Thoracic aorta (tissue), 2 donors: ENCODE results near the gene TSKU. TPM values are rescaled to one million over a fixed set of nuclear protein-coding genes. Genes with fewer than 3 reads are reported as not detected.

ENCODE experiments used
- ATAC-seq: fragments of 150-250 bp; one replicate; pipeline ENCODE4 v1.8.0; 2017; ENCODE audit warnings: low read depth; ENCODE audit not compliant: insufficient number of reproducible peaks, low FRiP score
- DNase-seq: peaks from one replicate; pipeline ENCODE4 v3.0.0-alpha.2; 2020; ENCODE audit warnings: low spot score
- H3K27ac ChIP-seq, 2 donors: fragments of 200-600 bp; sonication (generic); 1 replicate in 1 of 2; 2 replicates in 1 of 2; pipeline ENCODE4 v1.5.1; 2016; ENCODE audit warnings: mild to moderate bottlenecking in 2 of 2, moderate library complexity in 2 of 2
- H3K27me3 ChIP-seq: fragments of 200-600 bp; sonication (generic); replicated peaks from 2 replicates; pipeline ENCODE4 v1.6.0; 2016; ENCODE audit warnings: mild to moderate bottlenecking; ENCODE audit not compliant: insufficient read depth
- H3K36me3 ChIP-seq: fragments of 200-600 bp; sonication (generic); one replicate; pipeline ENCODE4 v1.5.1; 2016
- H3K4me1 ChIP-seq, 2 donors: fragments of 200-600 bp; sonication (generic); 1 replicate in 1 of 2; 2 replicates in 1 of 2; pipeline versions ENCODE4 v1.5.1 to v1.6.0; 2016; ENCODE audit warnings: low read depth in 2 of 2, mild to moderate bottlenecking in 1 of 2; ENCODE audit not compliant: control insufficient read depth in 1 of 2
- H3K4me3 ChIP-seq: fragments of 200-600 bp; sonication (generic); 2 replicates; pipeline ENCODE4 v1.5.1; 2016; ENCODE audit warnings: mild to moderate bottlenecking
- H3K9me3 ChIP-seq: fragments of 200-600 bp; sonication (generic); 2 replicates; pipeline ENCODE4 v1.5.1; 2016
- total RNA-seq, 2 donors: library from RNA; depleted of rRNA; stranded (reverse); fragments of >200 nt; gene quantifications; one replicate each; pipeline versions ENCODE4 v1.1.0 to v1.2.3, GENCODE V29; 2016
- TF ChIP-seq, protein P1 (sequence below): fragments of 200-600 bp; sonication (generic); IDR thresholded peaks from one replicate; pipeline ENCODE4 v1.5.1; 2019; ENCODE audit warnings: antibody characterized with exemption

The TSKU gene
- total RNA-seq, 2 donors from 2014 or later = 42.2 to 100 TPM

DNA sequence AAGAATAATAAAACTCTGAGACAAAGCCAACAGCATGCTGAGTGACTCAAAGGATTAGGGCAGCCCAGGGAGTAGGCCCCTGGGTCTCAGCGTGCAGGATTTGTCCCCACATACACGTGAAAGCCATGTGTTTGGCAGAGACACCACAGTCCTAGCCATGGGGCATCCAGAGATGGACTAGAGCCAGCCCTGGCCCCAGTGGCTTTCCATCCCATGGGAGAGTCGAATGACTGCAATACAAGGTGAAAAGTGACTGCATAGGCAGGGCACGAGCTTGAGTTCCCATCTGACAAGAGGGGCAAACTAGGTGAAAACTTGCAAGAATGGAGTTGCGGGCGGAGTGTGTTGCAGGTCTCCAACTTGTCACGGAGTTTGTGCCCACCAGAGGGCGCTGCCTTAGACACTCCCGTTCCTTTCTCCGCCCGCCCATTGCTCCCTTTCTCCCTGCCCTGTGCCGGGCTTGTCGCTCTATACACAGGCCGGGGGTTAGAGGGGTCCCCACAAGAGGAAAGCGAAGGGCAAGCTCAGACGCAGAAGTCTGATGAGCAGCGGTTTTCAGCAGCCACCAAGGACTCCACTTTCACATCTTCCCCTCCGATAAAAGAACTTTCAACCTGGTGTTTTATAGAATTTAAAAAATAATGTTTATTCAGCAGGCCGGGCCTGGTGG lies 24.2 kb downstream of the TSKU start:
- H3K27ac ChIP-seq = no peak overlapping the region
- H3K36me3 ChIP-seq = no peaks in the 10 kb centered on the region
- H3K4me3 ChIP-seq = peak overlapping the region; percentile 60
- TF ChIP-seq, protein P1, sequence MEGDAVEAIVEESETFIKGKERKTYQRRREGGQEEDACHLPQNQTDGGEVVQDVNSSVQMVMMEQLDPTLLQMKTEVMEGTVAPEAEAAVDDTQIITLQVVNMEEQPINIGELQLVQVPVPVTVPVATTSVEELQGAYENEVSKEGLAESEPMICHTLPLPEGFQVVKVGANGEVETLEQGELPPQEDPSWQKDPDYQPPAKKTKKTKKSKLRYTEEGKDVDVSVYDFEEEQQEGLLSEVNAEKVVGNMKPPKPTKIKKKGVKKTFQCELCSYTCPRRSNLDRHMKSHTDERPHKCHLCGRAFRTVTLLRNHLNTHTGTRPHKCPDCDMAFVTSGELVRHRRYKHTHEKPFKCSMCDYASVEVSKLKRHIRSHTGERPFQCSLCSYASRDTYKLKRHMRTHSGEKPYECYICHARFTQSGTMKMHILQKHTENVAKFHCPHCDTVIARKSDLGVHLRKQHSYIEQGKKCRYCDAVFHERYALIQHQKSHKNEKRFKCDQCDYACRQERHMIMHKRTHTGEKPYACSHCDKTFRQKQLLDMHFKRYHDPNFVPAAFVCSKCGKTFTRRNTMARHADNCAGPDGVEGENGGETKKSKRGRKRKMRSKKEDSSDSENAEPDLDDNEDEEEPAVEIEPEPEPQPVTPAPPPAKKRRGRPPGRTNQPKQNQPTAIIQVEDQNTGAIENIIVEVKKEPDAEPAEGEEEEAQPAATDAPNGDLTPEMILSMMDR = peak; percentile 79
- ATAC-seq (peak; percentile 59), DNase-seq (peak; percentile 65)
- H3K4me1 ChIP-seq = peaks cover 18 to 22% of the 10 kb centered on the region in 2 donors
- H3K9me3 ChIP-seq = no peaks in the 10 kb centered on the region
- H3K27me3 ChIP-seq = no peaks in the 10 kb centered on the region

DNA sequence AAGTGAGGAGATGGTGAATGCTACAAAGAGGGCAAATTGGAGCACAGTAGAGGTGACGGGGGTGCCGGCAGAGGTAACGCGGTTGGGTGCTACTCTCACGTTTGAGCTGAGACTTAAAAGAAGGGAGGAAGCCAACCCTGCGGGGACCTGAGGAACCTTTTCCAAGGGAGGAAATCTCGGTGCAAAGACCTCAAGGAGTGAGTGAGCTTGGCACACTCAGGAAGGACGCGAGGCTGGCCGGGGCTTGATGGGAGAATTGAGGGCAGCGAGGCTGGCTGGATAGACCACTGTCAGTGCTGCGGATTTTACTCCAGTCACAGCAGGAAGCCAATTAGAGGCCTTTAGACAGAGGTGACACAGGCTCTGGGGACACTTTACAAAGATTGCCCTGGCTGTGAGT lies 25.0 kb downstream of the TSKU start:
- Histone ChIP-seq H3K4me3 (no peak overlapping the region), H3K9me3 (no peaks in the 10 kb centered on the region), H3K27ac (no peak overlapping the region), H3K4me1 (peaks cover 11 to 15% of the 10 kb centered on the region in 2 donors), H3K27me3 (no peaks in the 10 kb centered on the region), H3K36me3 (no peaks in the 10 kb centered on the region)
- TF ChIP-seq, protein P1 = no peak
- no peak for ATAC-seq
- no peak for DNase-seq

DNA sequence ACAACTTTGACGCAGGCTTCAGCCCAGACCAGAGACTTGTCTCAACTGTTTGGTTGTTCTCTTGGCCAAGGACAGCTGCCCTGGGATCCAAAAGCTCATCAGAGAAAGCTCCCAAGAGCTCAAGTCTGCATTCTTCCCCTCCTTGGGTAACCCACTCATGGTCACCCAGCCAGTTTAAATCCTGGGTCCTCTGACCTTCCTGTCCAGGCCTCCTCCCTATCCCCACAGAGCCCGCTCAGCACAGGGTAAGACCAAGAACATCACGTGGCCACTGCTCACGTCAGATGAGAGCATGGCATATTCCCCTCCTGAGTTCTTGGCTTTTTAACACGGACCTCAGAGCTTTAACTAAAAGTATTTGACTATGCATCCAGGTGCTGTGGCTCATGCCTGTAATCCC lies 25.8 kb downstream of the TSKU start:
- no peak for ATAC-seq
- DNase-seq = no peak

DNA sequence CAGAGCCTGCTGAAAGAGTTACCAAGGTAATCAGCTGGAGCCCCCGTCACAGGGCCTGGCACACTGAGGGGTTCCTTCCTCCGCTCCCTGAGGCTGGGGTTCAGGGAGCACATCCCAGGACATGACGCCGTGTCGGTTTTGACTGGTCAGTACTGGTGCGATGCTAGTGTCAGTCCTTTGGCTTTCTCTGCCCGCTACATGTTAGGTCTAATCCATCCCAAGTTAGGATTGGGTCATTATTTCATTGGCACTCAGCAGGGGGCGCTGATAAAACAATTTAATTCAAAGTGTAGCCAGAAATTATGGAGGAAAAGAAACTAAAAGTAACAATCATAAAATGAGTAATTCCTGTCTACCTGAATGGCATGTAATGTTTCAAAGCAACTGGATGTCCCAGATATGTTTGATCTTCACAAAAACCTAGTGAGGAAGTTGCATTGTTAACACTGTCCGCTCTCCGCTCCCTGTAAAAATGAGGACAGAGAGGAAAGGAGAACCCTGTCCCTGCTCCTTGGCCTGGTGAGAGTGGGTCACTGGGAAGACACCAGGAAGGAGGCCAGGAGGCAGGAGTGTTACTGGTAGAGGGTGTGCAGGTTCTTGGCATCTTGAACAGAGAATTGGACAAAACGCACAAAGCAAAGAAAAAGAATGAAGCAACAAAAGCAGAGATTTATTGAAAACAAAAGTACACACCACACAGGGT lies 27.1 kb downstream of the TSKU start:
- no peak overlapping the region for H3K27ac ChIP-seq
- no peaks in the 10 kb centered on the region for H3K27me3 ChIP-seq
- DNase-seq = no peak
- H3K9me3 ChIP-seq = peaks cover 4% of the 10 kb centered on the region
- no peak for ATAC-seq
- H3K4me3 ChIP-seq = no peak overlapping the region
- H3K36me3 ChIP-seq = no peaks in the 10 kb centered on the region
- TF ChIP-seq, protein P1 = peak; percentile 37
- H3K4me1 ChIP-seq = peaks cover 8 to 15% of the 10 kb centered on the region in 2 donors

More for the DNA sequence above, 25.8 kb downstream of the TSKU start:
- no peak overlapping the region for H3K27ac ChIP-seq
- H3K27me3 ChIP-seq = no peaks in the 10 kb centered on the region
- peaks cover 8 to 15% of the 10 kb centered on the region in 2 donors for H3K4me1 ChIP-seq
- no peak overlapping the region for H3K4me3 ChIP-seq
- no peaks in the 10 kb centered on the region for H3K36me3 ChIP-seq
- H3K9me3 ChIP-seq = no peaks in the 10 kb centered on the region
- TF ChIP-seq, protein P1 = no peak

DNA sequence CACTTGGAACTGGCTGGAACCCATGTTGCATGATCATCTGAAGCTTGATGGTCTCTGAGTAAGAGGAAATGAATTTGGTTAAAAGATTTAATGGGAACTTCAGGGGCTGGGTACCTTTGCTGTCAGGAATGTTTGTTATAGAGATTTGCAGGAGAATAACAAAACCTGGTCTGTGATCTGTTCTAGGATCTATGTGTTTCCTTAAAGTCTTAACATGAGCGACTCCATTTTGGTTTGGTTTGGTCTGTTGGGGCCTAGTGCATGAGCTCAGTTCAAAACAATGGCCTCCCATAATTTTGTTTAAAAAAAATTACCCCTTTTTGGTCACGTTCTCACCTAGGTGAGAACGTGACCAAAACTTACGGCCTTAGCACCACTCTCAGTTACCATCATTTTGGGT lies 28.1 kb downstream of the TSKU start:
- ATAC-seq (no peak), DNase-seq (no peak)
- H3K36me3 ChIP-seq = no peaks in the 10 kb centered on the region
- peaks cover 7% of the 10 kb centered on the region for H3K9me3 ChIP-seq
- H3K4me1 ChIP-seq = peaks cover 8 to 14% of the 10 kb centered on the region in 2 donors
- no peak overlapping the region for H3K27ac ChIP-seq
- no peak overlapping the region for H3K4me3 ChIP-seq
- H3K27me3 ChIP-seq = no peaks in the 10 kb centered on the region
- TF ChIP-seq, protein P1 = no peak
